SJSA1 (cell line): Measurements from ENCODE around the gene ARMC8. TPM values are rescaled to one million over a fixed set of nuclear protein-coding genes. Genes with fewer than 3 reads are reported as not detected.

Source experiments
- DNase-seq, 2 experiments: peaks; one replicate each; pipeline ENCODE4 v3.0.0-alpha.2; 2015 to 2020; ENCODE audit warnings: low spot score in 2 of 2, low read depth in 1 of 2
- H3K27ac ChIP-seq: fragments of 250-450 bp; sonication (Bioruptor Pico); 2 replicates; pipeline ENCODE4 v1.5.1; 2020; ENCODE audit warnings: mild to moderate bottlenecking, moderate library complexity
- H3K27me3 ChIP-seq: fragments of 250-450 bp; sonication (Bioruptor Pico); replicated peaks from 2 replicates; pipeline ENCODE4 v1.5.1; 2020; ENCODE audit warnings: mild to moderate bottlenecking, moderate library complexity
- H3K36me3 ChIP-seq: fragments of 250-450 bp; sonication (Bioruptor Pico); 2 replicates; pipeline ENCODE4 v1.5.1; 2020; ENCODE audit warnings: mild to moderate bottlenecking
- H3K4me1 ChIP-seq: fragments of 250-450 bp; sonication (Bioruptor Pico); replicated peaks from 2 replicates; pipeline ENCODE4 v1.6.1; 2021; ENCODE audit warnings: mild to moderate bottlenecking
- H3K4me3 ChIP-seq: fragments of 250-450 bp; sonication (Bioruptor Pico); 2 replicates; pipeline ENCODE4 v1.5.1; 2020; ENCODE audit warnings: mild to moderate bottlenecking
- H3K9me3 ChIP-seq: fragments of 250-450 bp; sonication (Bioruptor Pico); replicated peaks from 2 replicates; pipeline ENCODE4 v1.5.1; 2020; ENCODE audit warnings: mild to moderate bottlenecking
- total RNA-seq: library from RNA; depleted of rRNA; stranded (reverse); fragments of >200 nt; shearing (Covaris generic); gene quantifications from 2 replicates; pipeline ENCODE4 v1.2.3, GENCODE V29; 2014

ARMC8 gene
- total RNA-seq, 1 experiment from 2014 or later: 42.9 TPM

DNA sequence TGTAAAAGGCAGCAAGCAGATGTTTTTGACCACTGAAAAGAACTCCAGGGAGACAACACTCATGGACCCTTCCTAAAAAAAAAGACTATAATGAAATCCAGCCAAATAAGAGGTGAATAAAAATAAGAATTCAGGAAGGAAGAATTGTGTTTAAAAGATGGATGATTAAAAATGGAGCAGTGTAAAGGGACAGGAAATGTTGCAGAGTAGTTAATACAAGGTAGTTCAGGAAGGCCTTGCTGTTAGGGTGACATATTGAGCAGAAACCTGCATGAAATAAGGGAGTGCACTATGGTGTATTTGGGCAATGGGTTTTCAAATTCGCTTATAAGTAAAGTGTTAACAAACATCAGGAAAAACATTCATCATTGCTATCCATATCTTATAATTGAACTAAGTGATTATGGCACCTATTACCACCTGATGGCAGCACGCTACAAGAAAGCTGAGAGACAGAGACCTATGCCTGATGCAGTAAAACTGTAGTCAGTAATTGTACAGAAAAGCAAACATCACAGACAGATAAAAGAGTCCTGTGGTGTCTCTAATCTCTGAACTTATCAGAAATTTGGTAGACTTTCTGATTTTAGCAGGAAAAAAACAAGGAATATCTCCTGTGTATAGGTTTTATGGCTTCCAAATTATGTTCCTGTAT, 6.6 kb upstream of the ARMC8 start:
- no peaks in the 10 kb centered on the region for H3K9me3 ChIP-seq
- no peak overlapping the region for H3K27ac ChIP-seq
- DNase-seq: no peak
- no peaks in the 10 kb centered on the region for H3K4me1 ChIP-seq
- H3K4me3 ChIP-seq: no peak overlapping the region
- H3K27me3 ChIP-seq: peaks cover 14% of the 10 kb centered on the region
- H3K36me3 ChIP-seq: no peaks in the 10 kb centered on the region

DNA sequence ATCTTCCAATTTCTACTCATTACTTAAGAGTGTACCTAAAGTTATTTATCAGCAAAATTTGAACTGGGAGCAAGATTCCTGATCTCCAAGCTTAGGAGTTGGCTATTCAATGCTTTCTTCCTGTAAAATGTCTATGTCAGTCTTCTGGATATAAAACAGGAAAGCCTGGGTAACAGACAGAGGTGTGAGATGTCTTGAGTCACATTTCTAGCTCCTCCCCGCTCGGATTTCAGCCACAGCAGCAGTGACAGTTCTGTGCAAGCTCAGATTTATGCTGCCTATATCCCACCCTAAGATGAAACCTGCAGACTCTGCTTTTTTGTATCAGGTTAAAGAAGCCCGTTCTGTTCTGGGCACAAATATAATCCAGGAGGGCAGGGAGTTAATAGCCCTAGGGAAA, 2.1 kb upstream of the ARMC8 start:
- no peak for DNase-seq

DNA sequence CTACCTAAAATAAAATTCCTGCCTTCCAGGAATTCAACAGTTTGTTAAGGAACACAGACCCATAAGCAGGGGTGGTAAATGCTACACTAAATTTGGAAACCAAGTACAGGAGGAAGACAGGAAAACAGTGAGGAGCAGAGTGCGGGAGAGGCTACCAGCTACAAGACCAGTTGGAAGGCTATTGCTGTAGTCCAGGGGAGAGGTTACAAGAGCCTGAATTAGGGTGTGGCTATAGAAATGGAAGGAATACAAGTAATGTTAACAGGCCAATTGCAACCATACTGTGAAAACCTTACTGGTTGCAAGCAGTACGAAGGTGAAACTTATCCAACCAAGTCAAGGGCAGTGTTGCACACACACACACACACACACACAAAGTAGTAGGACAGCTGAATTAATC, 880 bp upstream of the ARMC8 start:
- H3K36me3 ChIP-seq: peaks cover 25% of the 10 kb centered on the region
- H3K27me3 ChIP-seq: peaks cover 14% of the 10 kb centered on the region
- no peak overlapping the region for H3K27ac ChIP-seq
- H3K4me3 ChIP-seq: no peak overlapping the region
- H3K4me1 ChIP-seq: peaks cover 7% of the 10 kb centered on the region
- DNase-seq: no peak
- no peaks in the 10 kb centered on the region for H3K9me3 ChIP-seq

More for the DNA sequence above, 2.1 kb upstream of the ARMC8 start:
- peaks cover 7% of the 10 kb centered on the region for H3K4me1 ChIP-seq
- H3K9me3 ChIP-seq: no peaks in the 10 kb centered on the region
- no peak overlapping the region for H3K4me3 ChIP-seq
- no peak overlapping the region for H3K27ac ChIP-seq
- H3K36me3 ChIP-seq: peaks cover 17% of the 10 kb centered on the region
- H3K27me3 ChIP-seq: peaks cover 14% of the 10 kb centered on the region

DNA sequence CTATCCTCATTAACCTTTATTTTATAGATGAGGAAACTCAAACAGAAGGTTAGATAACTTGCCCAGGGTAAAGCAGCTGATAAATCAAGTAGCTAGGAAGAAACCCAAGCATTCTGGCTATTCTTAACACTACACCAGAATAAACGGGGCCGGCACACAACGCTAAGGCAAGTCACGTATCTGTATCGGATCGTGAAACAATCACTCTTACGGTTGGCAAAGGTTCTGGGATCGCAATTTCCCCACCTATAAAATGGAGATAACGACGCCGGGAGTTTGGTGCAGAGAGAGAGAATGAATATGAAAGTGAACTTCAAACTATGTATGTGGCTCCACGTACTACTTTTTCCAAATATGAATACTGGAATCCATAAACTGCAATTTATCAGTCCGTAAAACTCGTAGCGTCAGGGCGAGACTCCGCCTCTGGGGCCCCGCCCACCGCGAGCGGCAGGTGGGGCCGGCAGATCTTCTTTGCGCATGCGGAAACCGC, 252 bp upstream of the ARMC8 start:
- Histone ChIP-seq H3K36me3 (peaks cover 31% of the 10 kb centered on the region), H3K9me3 (no peaks in the 10 kb centered on the region), H3K4me3 (peak overlapping the region; percentile 71), H3K27ac (peak overlapping the region; percentile 75), H3K27me3 (peaks cover 14% of the 10 kb centered on the region), H3K4me1 (peaks cover 7% of the 10 kb centered on the region)
- peak in 1 of 2 experiments; percentile 80 for DNase-seq

DNA sequence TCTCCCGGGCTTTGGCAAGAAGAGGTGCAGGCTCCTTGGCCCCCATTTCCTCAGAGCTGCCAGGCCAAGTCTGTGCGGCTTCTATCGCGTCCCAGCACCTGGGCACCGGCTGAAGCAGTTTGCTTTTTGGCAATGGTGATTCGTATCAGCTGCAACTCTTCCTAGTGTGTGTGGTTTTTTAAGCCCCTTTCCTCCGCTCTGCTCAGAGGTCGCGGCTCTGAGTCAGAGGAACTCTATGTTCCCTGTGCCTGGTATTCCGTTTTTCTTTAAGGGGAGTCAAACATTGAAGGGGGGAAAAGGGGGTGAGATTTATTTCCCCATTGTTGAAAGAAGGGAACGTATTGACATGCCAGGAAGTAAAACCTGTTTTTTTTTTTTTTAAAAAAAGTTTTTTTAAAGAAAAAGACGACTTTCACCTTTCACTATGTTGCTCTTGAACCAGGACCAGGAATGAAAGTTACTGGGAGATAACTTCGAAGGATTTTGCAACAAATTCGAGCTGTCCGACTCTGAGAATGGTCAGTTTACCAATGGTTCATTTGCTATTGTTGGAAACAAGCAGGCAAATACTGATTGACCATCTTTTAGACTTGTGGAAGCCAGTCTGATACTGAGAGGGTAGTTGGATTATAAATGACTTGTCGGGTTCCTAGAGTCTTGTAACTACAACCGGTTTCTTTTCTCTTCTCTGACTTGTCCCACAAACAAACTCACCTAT, 1.1 kb downstream of the ARMC8 start:
- H3K27me3 ChIP-seq: peaks cover 14% of the 10 kb centered on the region
- peak in 1 of 2 experiments; percentile 58 for DNase-seq
- H3K4me3 ChIP-seq: peak overlapping the region; percentile 71
- no peaks in the 10 kb centered on the region for H3K9me3 ChIP-seq
- H3K36me3 ChIP-seq: peaks cover 31% of the 10 kb centered on the region
- H3K27ac ChIP-seq: peak overlapping the region; percentile 75
- H3K4me1 ChIP-seq: peaks cover 7% of the 10 kb centered on the region

DNA sequence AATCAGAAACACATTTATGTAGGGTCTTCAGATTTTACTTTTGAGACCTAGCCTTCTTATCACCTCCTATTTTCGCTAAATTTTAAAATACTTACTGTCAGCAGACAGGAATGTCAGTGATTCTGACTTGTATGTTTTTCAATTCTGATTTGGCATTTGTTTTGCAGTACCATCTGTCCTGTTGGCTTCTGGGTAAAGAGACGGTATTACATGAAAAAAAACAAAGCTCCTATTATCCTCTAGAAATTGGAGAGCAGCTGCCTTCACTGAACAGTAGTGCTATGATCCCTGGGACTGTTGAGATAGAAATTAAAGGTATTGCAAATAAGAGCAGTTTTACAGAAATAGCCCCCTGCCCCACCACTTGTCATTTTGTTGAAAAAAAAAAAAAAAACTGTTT, 8.4 kb downstream of the ARMC8 start:
- H3K27ac ChIP-seq: no peak overlapping the region

DNA sequence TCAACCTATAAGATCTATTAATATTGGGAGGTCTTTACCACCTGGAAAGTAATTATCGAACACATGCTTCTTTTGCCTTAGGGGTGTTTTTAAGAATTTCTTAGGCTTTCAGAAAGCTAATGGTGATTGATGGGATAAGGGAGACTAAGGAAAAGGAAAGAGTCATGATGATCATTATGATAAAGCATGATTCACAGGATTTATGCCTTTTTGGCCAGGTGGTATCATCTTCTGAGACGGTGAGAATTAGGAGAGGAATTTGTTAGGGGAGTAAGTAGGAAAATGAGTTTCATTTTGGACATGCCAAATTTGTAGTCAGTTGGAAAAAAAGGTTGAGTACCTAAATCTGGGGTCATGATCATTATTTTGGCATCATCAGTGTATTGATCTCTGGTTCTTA, 8.9 kb downstream of the ARMC8 start:
- H3K4me1 ChIP-seq: no peaks in the 10 kb centered on the region
- H3K4me3 ChIP-seq: no peak overlapping the region
- no peak for DNase-seq
- no peaks in the 10 kb centered on the region for H3K27me3 ChIP-seq
- no peaks in the 10 kb centered on the region for H3K9me3 ChIP-seq
- H3K36me3 ChIP-seq: peaks cover 14% of the 10 kb centered on the region
- H3K27ac ChIP-seq: no peak overlapping the region

More for the DNA sequence above, 8.4 kb downstream of the ARMC8 start:
- peaks cover 19% of the 10 kb centered on the region for H3K36me3 ChIP-seq
- no peaks in the 10 kb centered on the region for H3K27me3 ChIP-seq
- DNase-seq: no peak
- H3K4me3 ChIP-seq: no peak overlapping the region
- H3K4me1 ChIP-seq: no peaks in the 10 kb centered on the region
- H3K9me3 ChIP-seq: no peaks in the 10 kb centered on the region

DNA sequence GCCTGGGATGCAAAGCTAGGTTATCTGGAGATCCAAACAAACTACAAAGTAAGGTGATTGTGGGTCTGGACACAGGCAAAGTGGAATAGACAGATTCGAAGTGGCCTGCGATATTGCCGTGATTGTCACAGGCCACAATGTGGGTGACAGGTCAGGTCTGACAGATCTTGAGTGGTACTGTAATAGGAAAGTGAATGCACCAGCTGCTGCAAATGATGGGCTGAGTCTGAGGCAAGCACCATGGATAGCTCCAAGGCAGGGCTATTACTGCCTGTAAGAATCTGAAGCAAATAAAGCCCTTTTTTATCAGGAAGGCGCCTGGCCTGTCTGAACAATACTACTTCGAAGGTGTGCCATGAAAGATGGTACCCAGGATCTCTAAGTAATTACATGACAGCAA, 10.0 kb downstream of the ARMC8 start:
- H3K36me3 ChIP-seq: peaks cover 6% of the 10 kb centered on the region
- H3K4me3 ChIP-seq: no peak overlapping the region
- no peaks in the 10 kb centered on the region for H3K27me3 ChIP-seq
- H3K4me1 ChIP-seq: no peaks in the 10 kb centered on the region
- DNase-seq: no peak
- no peak overlapping the region for H3K27ac ChIP-seq
- H3K9me3 ChIP-seq: no peaks in the 10 kb centered on the region

DNA sequence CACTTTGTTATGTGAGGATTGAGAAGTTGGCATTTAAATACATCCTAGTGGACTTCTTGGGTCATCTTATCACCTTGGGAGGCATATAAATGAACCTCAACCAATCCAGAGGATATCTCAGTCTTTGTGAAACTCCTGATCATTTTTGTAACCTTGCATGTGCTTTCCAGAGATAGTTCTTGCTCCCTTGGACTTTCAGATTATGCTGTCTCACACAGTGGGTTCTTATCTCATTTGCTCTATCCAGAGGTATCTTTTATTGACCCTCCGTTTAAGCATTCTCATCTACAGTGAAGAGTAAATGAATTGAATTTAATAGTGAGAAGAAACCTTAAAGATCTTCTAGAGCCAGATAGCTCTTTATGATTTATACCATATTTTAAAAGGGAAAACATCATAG, 10.4 kb downstream of the ARMC8 start:
- Histone ChIP-seq H3K27ac (no peak overlapping the region), H3K4me1 (no peaks in the 10 kb centered on the region), H3K9me3 (no peaks in the 10 kb centered on the region), H3K4me3 (no peak overlapping the region), H3K36me3 (peaks cover 6% of the 10 kb centered on the region), H3K27me3 (no peaks in the 10 kb centered on the region)
- no peak for DNase-seq

DNA sequence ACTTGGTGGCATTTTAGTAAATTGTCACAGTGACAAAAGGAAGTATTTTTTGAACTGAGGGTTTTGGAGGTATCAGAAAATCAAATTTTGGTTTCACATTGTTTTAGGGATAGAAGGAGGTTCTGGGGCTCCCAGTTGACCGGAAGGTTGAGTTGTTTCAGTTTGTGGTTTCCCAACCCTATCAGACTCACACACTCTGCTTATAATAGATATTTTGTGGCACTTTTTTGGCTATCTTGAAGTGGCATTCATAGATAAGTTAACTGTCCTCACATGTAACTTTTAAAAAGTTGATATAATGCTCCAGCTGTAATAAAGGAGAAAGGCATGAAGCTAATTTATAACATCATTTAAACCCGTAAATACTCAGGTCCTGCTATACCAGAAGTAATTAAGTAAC, 12.8 kb downstream of the ARMC8 start:
- DNase-seq: no peak
- Histone ChIP-seq H3K4me1 (no peaks in the 10 kb centered on the region), H3K4me3 (no peak overlapping the region), H3K36me3 (peaks cover 9% of the 10 kb centered on the region), H3K9me3 (no peaks in the 10 kb centered on the region), H3K27ac (no peak overlapping the region), H3K27me3 (no peaks in the 10 kb centered on the region)

DNA sequence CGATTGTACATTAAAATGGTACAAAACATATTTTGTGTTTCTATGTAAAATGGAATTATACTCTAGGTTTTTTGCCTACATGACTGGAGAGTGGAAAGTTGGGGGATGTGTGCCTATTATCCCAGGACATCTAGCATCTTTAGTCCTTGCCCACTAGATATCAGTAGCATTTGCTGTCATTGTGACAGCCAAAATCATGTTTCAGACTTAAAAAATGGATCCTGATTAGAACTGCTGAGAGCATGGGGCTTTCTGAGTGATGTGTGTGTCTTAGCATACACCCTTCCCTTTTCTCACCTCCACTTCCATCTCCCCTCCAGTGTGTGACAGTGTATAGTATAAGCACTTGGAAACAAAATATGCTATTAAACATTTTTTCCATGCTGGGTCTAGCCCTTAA, 13.3 kb downstream of the ARMC8 start:
- no peaks in the 10 kb centered on the region for H3K4me1 ChIP-seq
- no peaks in the 10 kb centered on the region for H3K9me3 ChIP-seq
- no peak overlapping the region for H3K27ac ChIP-seq
- H3K4me3 ChIP-seq: no peak overlapping the region
- DNase-seq: no peak
- peaks cover 9% of the 10 kb centered on the region for H3K36me3 ChIP-seq
- no peaks in the 10 kb centered on the region for H3K27me3 ChIP-seq

DNA sequence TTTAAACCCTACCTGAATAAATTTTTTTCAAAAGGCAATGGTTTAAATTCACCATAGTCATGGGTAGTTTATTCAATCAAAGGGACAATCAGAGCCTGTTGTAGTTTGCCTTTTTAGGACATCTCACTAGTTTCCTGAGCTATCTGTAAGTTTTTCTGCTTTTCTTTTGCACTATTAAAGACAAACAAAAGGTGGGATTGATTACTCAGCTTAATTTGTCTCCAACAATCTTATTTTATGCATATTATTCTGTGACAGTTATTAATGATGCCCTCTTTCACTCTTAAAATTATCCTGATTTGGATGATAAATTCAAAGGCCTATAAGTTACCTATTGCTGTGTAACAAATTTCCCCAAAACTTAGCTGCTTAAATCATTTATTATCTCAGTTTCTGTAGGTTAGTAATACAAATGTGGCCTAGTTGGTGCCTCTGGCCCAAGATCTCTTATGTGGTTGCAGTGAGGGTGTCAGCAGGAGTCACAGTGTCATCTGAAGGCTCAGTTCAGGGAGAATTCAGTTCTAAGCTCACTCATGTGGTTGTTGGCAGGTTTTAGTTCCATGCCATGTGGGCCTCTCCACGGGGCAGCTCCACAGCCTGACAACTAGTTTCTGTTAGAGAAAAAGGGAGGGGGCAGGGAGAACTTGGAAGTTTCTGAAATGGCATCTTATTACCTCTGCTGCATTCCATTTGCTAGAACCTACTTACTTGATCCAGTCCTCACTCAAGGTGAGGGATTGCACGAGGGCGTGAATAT, 16.0 kb downstream of the ARMC8 start:
- 0 out of 2 replicates have a peak, but pooled peaks cover under 1% of the 10 kb centered on the region for H3K4me1 ChIP-seq
- peaks cover 13% of the 10 kb centered on the region for H3K36me3 ChIP-seq
- no peak overlapping the region for H3K27ac ChIP-seq
- no peaks in the 10 kb centered on the region for H3K9me3 ChIP-seq
- H3K27me3 ChIP-seq: no peaks in the 10 kb centered on the region
- no peak for DNase-seq
- H3K4me3 ChIP-seq: no peak overlapping the region

DNA sequence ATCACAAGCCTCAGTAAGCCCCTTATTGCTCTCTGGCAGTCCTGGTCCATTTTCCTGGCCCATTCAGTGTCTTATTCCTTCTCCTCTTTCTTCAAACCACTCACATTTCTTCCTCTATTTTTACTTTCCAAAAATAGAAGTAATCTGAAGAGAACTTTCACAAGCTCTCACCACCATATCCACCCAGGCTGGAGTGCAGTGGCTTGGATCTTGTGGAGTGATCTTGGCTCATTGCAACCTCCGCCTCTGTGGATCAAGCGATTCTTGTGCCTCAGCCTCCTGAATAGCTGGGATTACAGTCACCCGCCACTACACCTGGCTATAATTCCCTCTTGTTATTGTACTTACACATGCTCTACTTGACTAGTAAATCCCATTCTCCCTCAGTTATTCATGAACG, 16.8 kb downstream of the ARMC8 start:
- Histone ChIP-seq H3K9me3 (no peaks in the 10 kb centered on the region), H3K4me1 (peaks cover 9% of the 10 kb centered on the region), H3K27me3 (no peaks in the 10 kb centered on the region), H3K27ac (no peak overlapping the region), H3K4me3 (no peak overlapping the region), H3K36me3 (peaks cover 13% of the 10 kb centered on the region)
- DNase-seq: no peak

DNA sequence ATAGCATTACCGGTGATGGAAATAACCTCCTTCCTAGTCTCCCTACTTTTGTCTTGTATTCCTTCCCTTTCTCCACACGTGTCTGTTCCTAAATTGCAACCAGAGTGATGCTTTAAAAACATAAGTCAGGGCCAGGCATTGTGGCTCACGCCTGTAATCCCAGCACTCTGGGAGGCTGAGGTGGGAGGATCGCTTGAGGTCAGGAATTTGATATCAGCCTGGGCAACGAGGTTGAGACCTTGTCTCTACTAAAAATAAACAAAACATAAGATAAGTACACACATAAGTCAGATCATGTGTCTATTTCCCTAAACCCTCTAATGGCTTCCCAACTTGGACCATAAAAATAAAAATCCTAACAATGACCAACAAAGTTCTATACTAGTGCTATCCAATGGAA, 18.4 kb downstream of the ARMC8 start:
- Histone ChIP-seq H3K27ac (no peak overlapping the region), H3K9me3 (no peaks in the 10 kb centered on the region), H3K36me3 (peaks cover 7% of the 10 kb centered on the region), H3K27me3 (no peaks in the 10 kb centered on the region), H3K4me3 (no peak overlapping the region), H3K4me1 (peaks cover 23% of the 10 kb centered on the region)
- no peak for DNase-seq
